ENCODE data around the gene ABCC3. TPM values are rescaled to one million over a fixed set of nuclear protein-coding genes. Genes with fewer than 3 reads are reported as not detected.
A peak's percentile ranks its signal among the peaks of the same experiment; 100 is the strongest.
"Not testable (repeated sequence)": the region's sequence is repeated elsewhere in the genome, so short reads cannot be mapped to it uniquely, and the experiment has no call there.

ABCC3 gene
- total and polyA plus RNA-seq, 8 donors, result 47.2 to 209 (median 99.7) TPM

DNA sequence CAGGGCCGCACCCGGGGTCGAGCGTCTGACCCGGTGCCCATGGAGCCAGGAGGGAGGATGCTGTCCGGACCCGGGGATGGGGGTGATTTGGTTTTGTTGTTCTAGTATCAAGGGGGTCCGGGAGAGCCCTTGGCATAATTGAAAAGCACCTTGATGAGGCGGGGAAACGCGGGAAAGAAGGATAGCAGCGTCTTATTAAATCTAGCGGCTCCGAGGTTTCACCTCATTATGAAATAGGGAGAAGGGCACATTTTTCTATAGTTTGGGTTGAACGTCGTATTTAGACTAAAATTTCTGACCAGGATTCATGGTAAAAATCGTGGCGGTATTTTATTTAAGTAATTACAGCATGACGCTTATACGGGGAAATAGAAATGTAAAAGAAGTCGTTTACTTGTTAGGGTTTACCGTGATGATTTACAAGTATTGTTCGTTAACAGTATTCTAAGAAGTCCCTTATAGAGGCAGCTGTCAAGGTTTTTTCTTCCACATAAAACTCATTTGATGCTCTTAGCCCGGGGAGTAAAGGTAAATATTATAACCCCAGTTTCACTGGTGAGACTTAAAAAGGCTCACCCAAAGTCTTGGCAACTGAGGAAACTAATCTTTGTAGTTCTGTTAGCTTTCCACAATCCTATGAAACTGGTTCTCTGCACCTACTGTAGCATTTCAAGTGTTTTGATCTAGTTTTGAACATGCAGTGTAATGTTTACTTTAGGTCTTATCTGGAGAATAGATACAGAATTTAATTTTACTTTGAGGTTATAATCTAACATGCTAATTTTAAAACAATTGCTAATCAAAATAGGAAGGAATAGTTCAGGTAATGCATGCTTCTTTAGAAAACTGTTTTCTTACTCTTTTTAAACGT is 85.5 kb downstream of the ABCC3 start:
- no peaks in the 10 kb centered on the region for H3K27me3 ChIP-seq
- no peak for DNase-seq
- ATAC-seq, result peak; percentile 3 to 18 (median 15)
- intact Hi-C loops (cut with DNase I), result no loop called here
- H3K27ac ChIP-seq, result peak overlapping the region; percentile 85 to 99 (median 97)
- TF ChIP-seq CTCF (IDR thresholded peaks at IDR 0.05), result no peak
- H3K4me1 ChIP-seq, result peaks cover 6 to 30% (median 15%) of the 10 kb centered on the region in 3 donors
- H3K4me3 ChIP-seq, result peak overlapping the region; percentile 64 to 89 (median 82)
- no peaks in the 10 kb centered on the region for H3K36me3 ChIP-seq
- 0 to 1% methylated on average over 25 of the region's 25 CpGs for WGBS, 2 donors
- no peak for FAIRE-seq
- H3K9me3 ChIP-seq, result no peaks in the 10 kb centered on the region

GRCh38 chr17:50721194-50722010 is 86.7 kb downstream of the ABCC3 start:
- H3K27me3 ChIP-seq, result no peaks in the 10 kb centered on the region
- intact Hi-C loops (cut with DNase I), result no loop called here
- peak overlapping the region in 2 of 4 donors; percentile 98 to 99 for H3K27ac ChIP-seq
- H3K9me3 ChIP-seq, result no peaks in the 10 kb centered on the region
- no peak for ATAC-seq
- DNase-seq, result no peak
- H3K4me1 ChIP-seq, result peaks cover 6 to 43% (median 27%) of the 10 kb centered on the region in 3 donors
- 1 to 2% methylated on average over 7 of the region's 7 CpGs for WGBS, 2 donors
- no peak for TF ChIP-seq CTCF (IDR thresholded peaks at IDR 0.05)
- no peak for FAIRE-seq
- peak overlapping the region; percentile 10 to 89 (median 76) for H3K4me3 ChIP-seq
- H3K36me3 ChIP-seq, result no peaks in the 10 kb centered on the region

DNA sequence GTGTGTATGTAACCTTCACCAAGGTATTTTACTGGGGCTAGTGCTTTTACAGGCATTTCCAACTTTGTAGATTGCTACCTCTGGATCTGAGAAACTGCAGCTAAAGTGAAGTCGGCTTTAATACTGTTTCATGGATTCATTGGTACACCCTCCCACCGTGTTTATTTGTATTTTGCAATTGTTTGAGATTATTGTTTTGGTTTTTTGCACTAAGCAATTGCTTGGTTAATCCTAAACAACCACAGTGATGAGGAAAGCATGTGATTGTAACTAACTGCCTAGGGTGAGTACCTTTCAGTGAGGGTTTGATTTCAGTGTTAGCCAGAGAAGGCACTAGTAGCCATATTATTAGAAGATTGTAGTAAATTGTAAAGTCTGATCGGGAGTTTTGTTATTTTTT is 88.1 kb downstream of the ABCC3 start:
- Histone ChIP-seq H3K27me3 (no peaks in the 10 kb centered on the region), H3K9me3 (no peaks in the 10 kb centered on the region), H3K36me3 (no peaks in the 10 kb centered on the region), H3K4me1 (peaks cover 13 to 55% (median 33%) of the 10 kb centered on the region in 3 donors), H3K27ac (no peak overlapping the region), H3K4me3 (peak overlapping the region in 1 of 4 donors; percentile 87)
- DNase-seq (no peak), FAIRE-seq (no peak), ATAC-seq (no peak)
- TF ChIP-seq CTCF (IDR thresholded peaks at IDR 0.05), result no peak
- intact Hi-C loops (cut with DNase I), result no loop called here
- WGBS, 2 donors, result 10 to 15% methylated on average over 3 of the region's 3 CpGs

GRCh38 chr17:50724622-50725021 is 89.9 kb downstream of the ABCC3 start:
- H3K4me3 ChIP-seq; DNase-seq; H3K36me3 ChIP-seq; FAIRE-seq; H3K9me3 ChIP-seq; H3K27me3 ChIP-seq; ATAC-seq; intact Hi-C loops (cut with DNase I); H3K27ac ChIP-seq: not testable (repeated sequence)
- peaks cover 24 to 69% (median 39%) of the 10 kb centered on the region in 3 donors for H3K4me1 ChIP-seq
- WGBS, 2 donors, result 91% methylated on average over 6 of the region's 6 CpGs
